HepG2 (cell line): ENCODE results near the gene CELF2. TPM values are rescaled to one million over a fixed set of nuclear protein-coding genes. Genes with fewer than 3 reads are reported as not detected.

ENCODE experiments used
- ATAC-seq: fragments of 200-7000 bp; cut with Tn5 transposase; 3 replicates; pipeline ENCODE4 v1.9.1; 2020; ENCODE audit warnings: mild to moderate bottlenecking, moderate library complexity
- BruUV-seq: library from RNA; stranded (reverse); fragments of 400-500 nt; replicated peaks from 2 replicates; lab custom pipeline; 2021; lab: Mats Ljungman, UMichigan
- CTCF ChIA-PET: fragments of 300-600 bp; formaldehyde crosslinking; extraction: SDS; loops from one replicate; lab custom pipeline; 2021; ENCODE audit warnings: low total read pairs, inconsistent platforms, low intra/inter-chr PET ratio; lab: Yijun Ruan, JAX
- POLR2A ChIA-PET: fragments of 350-600 bp; sonication (Branson Sonifier 250); formaldehyde crosslinking; loops from one replicate; lab custom pipeline; 2020; ENCODE audit warnings: antibody characterized with exemption, inconsistent platforms; lab: Yijun Ruan, JAX
- DNase-seq: peaks from one replicate; pipeline ENCODE4 v3.0.0-alpha.2; 2015; ENCODE audit warnings: low spot score
- FAIRE-seq: peaks from 3 replicates; lab custom pipeline; 2011; peaks lifted over from hg19 to GRCh38; lab: Jason Lieb, UNC
- H2AFZ ChIP-seq: one replicate; pipeline ENCODE4 v1.6.1; 2011; ENCODE audit warnings: low read length, inconsistent platforms
- H3K27ac ChIP-seq: fragments of 300-600 bp; 3 replicates; pipeline ENCODE4 v1.8.0; 2011; ENCODE audit warnings: mixed run types, mild to moderate bottlenecking, mixed read lengths, low read length, inconsistent platforms; ENCODE audit not compliant: insufficient read depth; ENCODE audit errors: extremely low read length
- H3K27me3 ChIP-seq, 2 experiments: fragments of 200-600 bp in 1 of 2; 2 replicates in 1 of 2; 3 replicates in 1 of 2; pipeline versions ENCODE4 v1.6.0 to v1.8.0; 2011; ENCODE audit warnings: low read length in 2 of 2, mild to moderate bottlenecking in 2 of 2, moderate library complexity in 2 of 2, inconsistent platforms in 1 of 2; ENCODE audit not compliant: insufficient read depth in 2 of 2, control insufficient read depth in 1 of 2
- H3K36me3 ChIP-seq, 2 experiments: fragments of 200-600 bp in 1 of 2; replicated peaks in 1 of 2; 2 replicates in 1 of 2; 3 replicates in 1 of 2; pipeline versions ENCODE4 v1.5.1 to v1.8.0; 2011; ENCODE audit warnings: low read length in 2 of 2, inconsistent platforms in 1 of 2; ENCODE audit not compliant: insufficient read depth in 2 of 2, control insufficient read depth in 1 of 2
- H3K4me1 ChIP-seq: 2 replicates; pipeline ENCODE4 v1.5.1; 2012; ENCODE audit warnings: low read length, inconsistent platforms; ENCODE audit not compliant: insufficient read depth
- H3K4me2 ChIP-seq: 2 replicates; pipeline ENCODE4 v1.6.0; 2011; ENCODE audit warnings: low read depth, low read length, inconsistent platforms
- H3K4me3 ChIP-seq, 3 experiments: fragments of 200-600 bp in 1 of 3; sonication (generic), shearing (Covaris generic) in 1 of 3; replicated peaks in 1 of 3; 2 replicates each; pipeline ENCODE4 v1.5.1; 2011 to 2016; ENCODE audit warnings: low read length in 3 of 3, inconsistent platforms in 2 of 3, low read depth in 2 of 3, mild to moderate bottlenecking in 2 of 3, control low read depth in 1 of 3, mixed read lengths in 1 of 3; ENCODE audit not compliant: insufficient read depth in 1 of 3
- H3K79me2 ChIP-seq: one replicate; pipeline ENCODE4 v1.6.1; 2011; ENCODE audit warnings: low read length, inconsistent platforms; ENCODE audit not compliant: insufficient read depth
- H3K9ac ChIP-seq: 2 replicates; pipeline ENCODE4 v1.6.0; 2011; ENCODE audit warnings: mild to moderate bottlenecking, low read depth, low read length, inconsistent platforms; ENCODE audit not compliant: insufficient read depth
- H3K9me3 ChIP-seq: 2 replicates; pipeline ENCODE4 v1.5.1; 2012; ENCODE audit warnings: mild to moderate bottlenecking, low read length
- H4K20me1 ChIP-seq: 2 replicates; pipeline ENCODE4 v1.6.0; 2011; ENCODE audit warnings: inconsistent platforms, mild to moderate bottlenecking, low read length, moderate library complexity; ENCODE audit not compliant: insufficient read depth
- BHLHE40 ChIP-seq: IDR thresholded peaks from 2 replicates; pipeline ENCODE4 v1.6.1; 2011; ENCODE audit warnings: low read length, improper control_type of control experiment
- CBFB ChIP-seq: sonication (generic); formaldehyde crosslinking; IDR thresholded peaks from 2 replicates; pipeline ENCODE4 v1.4.0; 2020; ENCODE audit warnings: missing genetic modification reagents
- GATA4 ChIP-seq: sonication (generic); IDR thresholded peaks from 2 replicates; pipeline ENCODE4 v1.6.1; 2016; ENCODE audit warnings: antibody characterized with exemption, low read depth, borderline replicate concordance
- HOXA7 ChIP-seq: sonication (generic); formaldehyde crosslinking; IDR thresholded peaks from 2 replicates; pipeline ENCODE4 v1.8.1; 2022; ENCODE audit warnings: mild to moderate bottlenecking, missing genetic modification reagents, moderate library complexity
- NFE2L2 ChIP-seq: fragments of 150-350 bp; IDR thresholded peaks from 2 replicates; pipeline ENCODE4 v1.6.1; 2014; ENCODE audit warnings: low read length
- PHF21A ChIP-seq: sonication (generic); formaldehyde crosslinking; IDR thresholded peaks from 2 replicates; pipeline ENCODE4 v1.5.0; 2020; ENCODE audit warnings: mild to moderate bottlenecking, missing genetic modification reagents
- PHF5A ChIP-seq: IDR thresholded peaks from one replicate; pipeline ENCODE4 v1.6.1; 2018; ENCODE audit warnings: low read depth, missing genetic modification reagents; ENCODE audit not compliant: unreplicated experiment
- PRMT3 ChIP-seq: sonication (generic); formaldehyde crosslinking; IDR thresholded peaks from 2 replicates; pipeline ENCODE4 v1.8.1; 2022; ENCODE audit warnings: low read depth, mild to moderate bottlenecking, moderate library complexity, missing genetic modification reagents, borderline replicate concordance
- RAD51 ChIP-seq: fragments of 450-650 bp; IDR thresholded peaks from 2 replicates; pipeline ENCODE4 v1.6.1; 2016; ENCODE audit warnings: borderline replicate concordance
- ZFYVE20 ChIP-seq: sonication (generic); formaldehyde crosslinking; IDR thresholded peaks from 2 replicates; pipeline ENCODE4 v1.8.0; 2023; ENCODE audit warnings: low read depth, mild to moderate bottlenecking, moderate library complexity, missing genetic modification reagents, borderline replicate concordance
- ZNF207 ChIP-seq: fragments of 450-650 bp; IDR thresholded peaks from 2 replicates; pipeline ENCODE4 v1.6.1; 2016; ENCODE audit warnings: antibody characterized with exemption, borderline replicate concordance
- ZNF354B ChIP-seq: sonication (generic); formaldehyde crosslinking; IDR thresholded peaks from 2 replicates; pipeline ENCODE4 v1.8.0; 2022; ENCODE audit warnings: mild to moderate bottlenecking, missing genetic modification reagents
- ZNF550 ChIP-seq: sonication (generic); formaldehyde crosslinking; IDR thresholded peaks from 2 replicates; pipeline ENCODE4 v1.4.0; 2020; ENCODE audit warnings: mild to moderate bottlenecking, missing genetic modification reagents, borderline replicate concordance
- ZNF780A ChIP-seq: sonication (generic); formaldehyde crosslinking; IDR thresholded peaks from 2 replicates; pipeline ENCODE4 v1.8.0; 2022; ENCODE audit warnings: mild to moderate bottlenecking, missing genetic modification reagents, moderate library complexity
- WGBS: methylation state at CpG from one replicate; pipeline ENCODE4 v1.1.6; 2017; ENCODE audit warnings: low lambda C conversion rate; 5-methylcytosine and 5-hydroxymethylcytosine counted together
- in situ Hi-C: cut with HindIII; loops from 2 replicates; pipeline ENCODE4 v1.10.0; 2017; ENCODE audit warnings: low pct_unique_long_range_greater_than_20kb; ENCODE audit not compliant: extremely low pct_ligation_motif_present
- intact Hi-C: fragments of 100-400 bp; cut with micrococcal nuclease; formaldehyde crosslinking; loops from one replicate; pipeline ENCODE4 v1.10.0; 2022; ENCODE audit not compliant: unreplicated experiment
- polyA plus RNA-seq, 8 experiments: library from polyadenylated mRNA; depleted of rRNA in 3 of 8; stranded (reverse) in 7 of 8; unstranded in 1 of 8; fragments of >200 nt; fragmentation: Illumina TruSeq in 4 of 8; extraction: Trizol in 4 of 8; gene quantifications; 2 replicates each; pipeline versions ENCODE4 v1.2.1 to v1.2.3, GENCODE V29; 2011 to 2016; ENCODE audit warnings: low read depth in 4 of 8, missing spikeins in 1 of 8, mixed read lengths in 1 of 8; ENCODE audit not compliant: insufficient read depth in 1 of 8
- total RNA-seq, 5 experiments: library from RNA; depleted of rRNA; stranded (reverse); fragments of >200 nt; fragmentation: Illumina TruSeq; extraction: Trizol; gene quantifications; 2 replicates each; pipeline ENCODE4 v1.2.3, GENCODE V29; 2016; ENCODE audit warnings: low read depth in 1 of 5
- TF ChIP-seq, protein P1 (sequence below): sonication (generic); formaldehyde crosslinking; IDR thresholded peaks from 2 replicates; pipeline ENCODE4 v1.5.0; 2020; ENCODE audit warnings: mild to moderate bottlenecking, missing genetic modification reagents
- TF ChIP-seq, protein P2 (sequence below): IDR thresholded peaks from 2 replicates; pipeline ENCODE4 v1.6.1; 2018; ENCODE audit warnings: missing genetic modification reagents, mild to moderate bottlenecking, missing compliant biosample characterization
- TF ChIP-seq, protein P3 (sequence below): sonication (generic); formaldehyde crosslinking; IDR thresholded peaks from 2 replicates; pipeline ENCODE4 v1.4.0; 2020; ENCODE audit warnings: missing genetic modification reagents
- TF ChIP-seq, protein P4 (sequence below): IDR thresholded peaks from 2 replicates; pipeline ENCODE4 v1.6.1; 2018; ENCODE audit warnings: missing genetic modification reagents

The CELF2 gene
- total and polyA plus RNA-seq, 2 of the 13 experiments (the other 11 are each of a cell fraction or from before 2014, with no cell fraction given): not detected

DNA sequence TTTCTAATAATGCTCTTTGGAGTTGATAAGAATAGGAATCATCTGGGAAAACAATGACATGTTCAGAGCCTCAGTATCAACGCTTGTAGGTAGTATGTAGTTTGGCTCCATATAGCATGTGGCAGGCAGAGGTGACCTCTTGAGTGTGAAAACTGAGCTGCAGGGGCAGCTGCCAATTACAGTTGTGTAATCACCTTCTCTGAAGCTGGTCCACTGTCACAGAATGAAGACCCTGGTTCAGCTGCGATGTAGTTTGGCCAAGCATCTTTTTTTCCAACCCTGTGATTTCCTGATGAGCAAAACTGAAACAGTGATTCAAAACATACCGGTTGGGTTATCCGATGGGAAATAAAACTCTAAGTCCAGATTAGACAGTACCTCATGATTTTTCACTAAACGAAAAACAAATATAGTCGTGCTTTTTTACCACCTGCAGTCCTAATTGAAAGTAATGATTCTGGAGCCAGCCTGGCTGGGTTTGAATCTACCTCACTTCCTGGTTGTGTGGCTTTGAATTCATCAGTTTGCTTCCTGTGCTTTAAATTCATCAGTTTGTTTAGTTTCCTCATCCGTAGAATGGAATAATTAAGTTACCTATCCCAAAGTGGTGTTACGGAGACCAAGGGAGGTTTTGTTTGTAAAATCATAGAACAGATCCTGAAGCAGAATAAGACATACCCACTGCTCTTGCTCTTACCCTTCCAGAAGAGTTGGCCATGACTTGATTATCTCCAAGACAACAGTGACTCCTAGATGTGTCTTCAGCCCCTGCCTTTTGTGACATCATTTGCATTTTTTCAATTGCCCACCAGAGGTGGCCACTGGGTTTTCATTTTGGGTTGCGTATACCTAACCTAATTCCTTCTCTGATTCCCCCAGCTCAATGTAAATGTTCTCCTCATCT, 87.4 kb downstream of the CELF2 start:
- Histone ChIP-seq H3K27ac (no peak overlapping the region), H3K9me3 (no peaks in the 10 kb centered on the region), H4K20me1 (no peaks in the 10 kb centered on the region), H3K36me3 (no peaks in the 10 kb centered on the region), H2AFZ (no peak overlapping the region), H3K4me3 (no peak overlapping the region), H3K4me1 (no peaks in the 10 kb centered on the region), H3K4me2 (no peak overlapping the region), H3K79me2 (no peaks in the 10 kb centered on the region), H3K9ac (no peak overlapping the region), H3K27me3 (no peaks in the 10 kb centered on the region)
- intact Hi-C loops: no loop called here
- WGBS: 60% methylated on average over 9 of the region's 9 CpGs
- ATAC-seq (no peak), DNase-seq (no peak), FAIRE-seq (no peak)
- ChIA-PET POLR2A (no interaction called here), CTCF (no interaction called here)
- no TSS peak for BruUV-seq
- in situ Hi-C loops: no loop called here
- no peak for TF ChIP-seq HOXA7
- no peak for TF ChIP-seq PHF5A (CRISPR knock-in tag)
- TF ChIP-seq, protein P1, sequence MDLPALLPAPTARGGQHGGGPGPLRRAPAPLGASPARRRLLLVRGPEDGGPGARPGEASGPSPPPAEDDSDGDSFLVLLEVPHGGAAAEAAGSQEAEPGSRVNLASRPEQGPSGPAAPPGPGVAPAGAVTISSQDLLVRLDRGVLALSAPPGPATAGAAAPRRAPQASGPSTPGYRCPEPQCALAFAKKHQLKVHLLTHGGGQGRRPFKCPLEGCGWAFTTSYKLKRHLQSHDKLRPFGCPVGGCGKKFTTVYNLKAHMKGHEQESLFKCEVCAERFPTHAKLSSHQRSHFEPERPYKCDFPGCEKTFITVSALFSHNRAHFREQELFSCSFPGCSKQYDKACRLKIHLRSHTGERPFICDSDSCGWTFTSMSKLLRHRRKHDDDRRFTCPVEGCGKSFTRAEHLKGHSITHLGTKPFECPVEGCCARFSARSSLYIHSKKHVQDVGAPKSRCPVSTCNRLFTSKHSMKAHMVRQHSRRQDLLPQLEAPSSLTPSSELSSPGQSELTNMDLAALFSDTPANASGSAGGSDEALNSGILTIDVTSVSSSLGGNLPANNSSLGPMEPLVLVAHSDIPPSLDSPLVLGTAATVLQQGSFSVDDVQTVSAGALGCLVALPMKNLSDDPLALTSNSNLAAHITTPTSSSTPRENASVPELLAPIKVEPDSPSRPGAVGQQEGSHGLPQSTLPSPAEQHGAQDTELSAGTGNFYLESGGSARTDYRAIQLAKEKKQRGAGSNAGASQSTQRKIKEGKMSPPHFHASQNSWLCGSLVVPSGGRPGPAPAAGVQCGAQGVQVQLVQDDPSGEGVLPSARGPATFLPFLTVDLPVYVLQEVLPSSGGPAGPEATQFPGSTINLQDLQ (CRISPR knock-in tag): no peak
- no peak for TF ChIP-seq PRMT3 (CRISPR knock-in tag)
- TF ChIP-seq ZNF780A (CRISPR knock-in tag): no peak
- TF ChIP-seq ZNF354B (CRISPR knock-in tag): no peak
- TF ChIP-seq ZNF550 (CRISPR knock-in tag): no peak
- no peak for TF ChIP-seq CBFB
- TF ChIP-seq BHLHE40: no peak
- no peak for TF ChIP-seq ZNF207
- TF ChIP-seq, protein P2, sequence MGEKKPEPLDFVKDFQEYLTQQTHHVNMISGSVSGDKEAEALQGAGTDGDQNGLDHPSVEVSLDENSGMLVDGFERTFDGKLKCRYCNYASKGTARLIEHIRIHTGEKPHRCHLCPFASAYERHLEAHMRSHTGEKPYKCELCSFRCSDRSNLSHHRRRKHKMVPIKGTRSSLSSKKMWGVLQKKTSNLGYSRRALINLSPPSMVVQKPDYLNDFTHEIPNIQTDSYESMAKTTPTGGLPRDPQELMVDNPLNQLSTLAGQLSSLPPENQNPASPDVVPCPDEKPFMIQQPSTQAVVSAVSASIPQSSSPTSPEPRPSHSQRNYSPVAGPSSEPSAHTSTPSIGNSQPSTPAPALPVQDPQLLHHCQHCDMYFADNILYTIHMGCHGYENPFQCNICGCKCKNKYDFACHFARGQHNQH (CRISPR knock-in tag): no peak
- TF ChIP-seq GATA4: no peak
- TF ChIP-seq, protein P3, sequence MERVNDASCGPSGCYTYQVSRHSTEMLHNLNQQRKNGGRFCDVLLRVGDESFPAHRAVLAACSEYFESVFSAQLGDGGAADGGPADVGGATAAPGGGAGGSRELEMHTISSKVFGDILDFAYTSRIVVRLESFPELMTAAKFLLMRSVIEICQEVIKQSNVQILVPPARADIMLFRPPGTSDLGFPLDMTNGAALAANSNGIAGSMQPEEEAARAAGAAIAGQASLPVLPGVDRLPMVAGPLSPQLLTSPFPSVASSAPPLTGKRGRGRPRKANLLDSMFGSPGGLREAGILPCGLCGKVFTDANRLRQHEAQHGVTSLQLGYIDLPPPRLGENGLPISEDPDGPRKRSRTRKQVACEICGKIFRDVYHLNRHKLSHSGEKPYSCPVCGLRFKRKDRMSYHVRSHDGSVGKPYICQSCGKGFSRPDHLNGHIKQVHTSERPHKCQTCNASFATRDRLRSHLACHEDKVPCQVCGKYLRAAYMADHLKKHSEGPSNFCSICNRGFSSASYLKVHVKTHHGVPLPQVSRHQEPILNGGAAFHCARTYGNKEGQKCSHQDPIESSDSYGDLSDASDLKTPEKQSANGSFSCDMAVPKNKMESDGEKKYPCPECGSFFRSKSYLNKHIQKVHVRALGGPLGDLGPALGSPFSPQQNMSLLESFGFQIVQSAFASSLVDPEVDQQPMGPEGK: no peak
- TF ChIP-seq PHF21A: no peak
- no peak for TF ChIP-seq RAD51
- TF ChIP-seq NFE2L2: no peak
- no peak for TF ChIP-seq ZFYVE20
- TF ChIP-seq, protein P4, sequence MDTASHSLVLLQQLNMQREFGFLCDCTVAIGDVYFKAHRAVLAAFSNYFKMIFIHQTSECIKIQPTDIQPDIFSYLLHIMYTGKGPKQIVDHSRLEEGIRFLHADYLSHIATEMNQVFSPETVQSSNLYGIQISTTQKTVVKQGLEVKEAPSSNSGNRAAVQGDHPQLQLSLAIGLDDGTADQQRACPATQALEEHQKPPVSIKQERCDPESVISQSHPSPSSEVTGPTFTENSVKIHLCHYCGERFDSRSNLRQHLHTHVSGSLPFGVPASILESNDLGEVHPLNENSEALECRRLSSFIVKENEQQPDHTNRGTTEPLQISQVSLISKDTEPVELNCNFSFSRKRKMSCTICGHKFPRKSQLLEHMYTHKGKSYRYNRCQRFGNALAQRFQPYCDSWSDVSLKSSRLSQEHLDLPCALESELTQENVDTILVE (CRISPR knock-in tag): no peak
